Body of pancreas (tissue), 4 donors: ENCODE measurements around the gene GALNT17. TPM values are rescaled to one million over a fixed set of nuclear protein-coding genes. Genes with fewer than 3 reads are reported as not detected.

Source experiments
- ATAC-seq: fragments of 150-250 bp; one replicate; pipeline ENCODE4 v1.9.1; 2016
- DNase-seq, 4 donors: peaks; one replicate each; pipeline ENCODE4 v3.0.0-alpha.2; 2019
- H3K27ac ChIP-seq, 4 donors: fragments of 200-600 bp; sonication (generic); 1 replicate in 3 of 4; 2 replicates in 1 of 4; pipeline versions ENCODE4 v1.5.1 to v1.6.1; 2016 to 2019; ENCODE audit warnings: mild to moderate bottlenecking in 1 of 4, mixed read lengths in 1 of 4, moderate library complexity in 1 of 4
- H3K27me3 ChIP-seq, 2 donors: fragments of 200-600 bp; sonication (generic); one replicate each; pipeline ENCODE4 v1.6.0; 2016; ENCODE audit warnings: mild to moderate bottlenecking in 1 of 2
- H3K36me3 ChIP-seq, 2 donors: fragments of 200-600 bp; sonication (generic); replicated peaks in 1 of 2; 2 replicates each; pipeline ENCODE4 v1.5.1; 2016; ENCODE audit warnings: low read depth in 2 of 2; ENCODE audit not compliant: insufficient read depth in 1 of 2
- H3K4me1 ChIP-seq: fragments of 200-600 bp; sonication (generic); one replicate; pipeline ENCODE4 v1.6.0; 2016
- H3K4me3 ChIP-seq, 2 donors: fragments of 200-600 bp; sonication (generic); 1 replicate in 1 of 2; 2 replicates in 1 of 2; pipeline ENCODE4 v1.5.1; 2016 to 2019
- H3K9me3 ChIP-seq, 3 donors: fragments of 200-600 bp; sonication (generic); 1 replicate in 2 of 3; 2 replicates in 1 of 3; pipeline ENCODE4 v1.5.1; 2016
- CTCF ChIP-seq, 7 experiments: fragments of 450-650 bp in 4 of 7; fragments of 200-600 bp in 3 of 7; sonication (generic) in 3 of 7; IDR thresholded peaks; one replicate each; pipeline ENCODE4 v1.5.1; 2016 to 2019; ENCODE audit warnings: antibody characterized with exemption in 7 of 7
- POLR2A ChIP-seq, 3 donors: fragments of 450-650 bp; IDR thresholded peaks; one replicate each; pipeline ENCODE4 v1.6.1; 2016; ENCODE audit warnings: antibody characterized with exemption in 3 of 3, mild to moderate bottlenecking in 2 of 3
- WGBS, 2 donors: methylation state at CpG; one replicate each; pipeline ENCODE4 v1.1.5; 2017; 5-methylcytosine and 5-hydroxymethylcytosine counted together
- intact Hi-C: fragments of 100-400 bp; cut with DNase I; formaldehyde crosslinking; loops from one replicate; pipeline ENCODE4 v1.15.1; 2023
- total RNA-seq, 2 donors: library from RNA; depleted of rRNA; stranded (reverse); fragments of >200 nt; gene quantifications; one replicate each; pipeline ENCODE4 v1.1.0, GENCODE V29; 2016

GALNT17 gene
- total RNA-seq, 2 donors from 2014 or later = 6.5 to 27.4 TPM

GRCh38 chr7:71300086-71300485 lies 168.1 kb downstream of the GALNT17 start:
- WGBS, 2 donors = 78 to 88% methylated on average over 3 of the region's 3 CpGs
- Histone ChIP-seq H3K4me3 (no peak overlapping the region), H3K4me1 (no peaks in the 10 kb centered on the region), H3K27ac (no peak overlapping the region), H3K27me3 (no peaks in the 10 kb centered on the region), H3K9me3 (no peaks in the 10 kb centered on the region), H3K36me3 (no peaks in the 10 kb centered on the region)
- ATAC-seq = no peak
- intact Hi-C loops = no loop called here
- TF ChIP-seq CTCF (IDR thresholded peaks at IDR 0.05) = no peak
- no peak for DNase-seq

DNA sequence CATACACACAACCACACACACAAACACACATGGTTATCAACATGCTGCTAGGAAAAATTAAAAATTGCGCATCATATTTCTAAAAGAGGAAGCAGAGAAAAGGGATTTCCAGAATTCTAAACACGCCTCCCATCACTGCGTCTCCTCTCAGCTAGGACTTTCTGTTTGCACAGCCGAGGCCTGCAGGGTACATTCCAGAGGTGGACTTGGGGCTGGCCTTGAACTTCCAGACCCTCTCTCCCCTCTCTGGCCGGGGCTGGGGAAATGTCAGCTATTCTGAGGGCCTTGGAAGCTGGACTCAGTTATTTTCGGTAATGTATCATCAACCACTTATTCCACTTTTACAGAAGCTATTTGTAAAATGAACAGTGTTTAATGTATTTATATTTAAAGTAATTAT lies 168.7 kb downstream of the GALNT17 start:
- no peak for TF ChIP-seq CTCF (IDR thresholded peaks at IDR 0.05)
- TF ChIP-seq POLR2A (IDR thresholded peaks at IDR 0.05) = no peak
- intact Hi-C loops = no loop called here
- no peaks in the 10 kb centered on the region for H3K27me3 ChIP-seq
- H3K4me3 ChIP-seq = no peak overlapping the region
- DNase-seq (no peak), ATAC-seq (no peak)
- 51 to 69% methylated on average over 6 of the region's 6 CpGs for WGBS, 2 donors
- no peaks in the 10 kb centered on the region for H3K36me3 ChIP-seq
- no peaks in the 10 kb centered on the region for H3K4me1 ChIP-seq
- no peak overlapping the region for H3K27ac ChIP-seq
- no peaks in the 10 kb centered on the region for H3K9me3 ChIP-seq

GRCh38 chr7:71301167-71301566 lies 169.2 kb downstream of the GALNT17 start:
- no peak overlapping the region for H3K4me3 ChIP-seq
- no peaks in the 10 kb centered on the region for H3K4me1 ChIP-seq
- intact Hi-C loops = no loop called here
- no peaks in the 10 kb centered on the region for H3K36me3 ChIP-seq
- no peak for ATAC-seq
- H3K27ac ChIP-seq = no peak overlapping the region
- no peak for DNase-seq
- no peak for TF ChIP-seq CTCF (IDR thresholded peaks at IDR 0.05)
- no peak for TF ChIP-seq POLR2A (IDR thresholded peaks at IDR 0.05)
- 78 to 94% methylated on average over 4 of the region's 4 CpGs for WGBS, 2 donors
- H3K9me3 ChIP-seq = no peaks in the 10 kb centered on the region
- H3K27me3 ChIP-seq = no peaks in the 10 kb centered on the region

DNA sequence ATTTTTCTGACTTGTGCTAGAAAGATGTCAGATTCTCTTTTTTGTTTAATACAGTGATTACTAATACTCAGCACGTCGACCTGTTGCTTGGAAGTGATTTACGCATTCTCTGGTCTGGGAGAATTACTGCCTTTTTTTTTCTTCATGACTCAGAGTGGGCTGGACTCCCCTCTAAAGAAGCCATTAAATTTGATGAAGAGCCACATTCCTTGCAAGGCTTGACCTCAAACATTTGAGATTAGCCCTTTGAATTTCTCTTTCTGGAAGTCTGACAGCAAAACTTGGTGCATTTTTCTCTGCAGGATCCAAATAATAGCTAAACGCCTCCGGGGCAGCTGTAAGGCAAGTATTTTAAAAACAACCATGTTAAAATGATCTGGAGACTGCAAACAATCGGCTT lies 171.6 kb downstream of the GALNT17 start:
- 41 to 60% methylated on average over 6 of the region's 6 CpGs for WGBS, 2 donors
- no peak for ATAC-seq

More for the DNA sequence above, 171.6 kb downstream of the GALNT17 start:
- Histone ChIP-seq H3K27ac (no peak overlapping the region), H3K4me3 (no peak overlapping the region), H3K4me1 (no peaks in the 10 kb centered on the region), H3K36me3 (no peaks in the 10 kb centered on the region), H3K27me3 (no peaks in the 10 kb centered on the region), H3K9me3 (no peaks in the 10 kb centered on the region)
- TF ChIP-seq CTCF (IDR thresholded peaks at IDR 0.05) (no peak), POLR2A (IDR thresholded peaks at IDR 0.05) (no peak)
- intact Hi-C loops = no loop called here
- no peak for DNase-seq
